ENCODE measurements around the gene SIGLEC1. TPM values are rescaled to one million over a fixed set of nuclear protein-coding genes. Genes with fewer than 3 reads are reported as not detected.

SIGLEC1 gene
- total RNA-seq, 1 experiment from 2014 or later: 0.17 TPM

GRCh38 chr20:3706774-3707507 lies 5.5 kb downstream of the SIGLEC1 start:
- intact Hi-C loops (cut with micrococcal nuclease): no loop called here
- no peaks in the 10 kb centered on the region for H3K9me3 ChIP-seq (ENCODE audit: control insufficient read depth in 1 of 2, insufficient read depth in 1 of 2, low read depth in 1 of 2, low read length in 2 of 2)
- no peaks in the 10 kb centered on the region for H3K27me3 ChIP-seq (ENCODE audit: insufficient read depth, low read length)
- CTCF ChIA-PET: interaction anchor here (1.6 kb wide), 1 partner anchor 12 kb away, joined by 7 read pairs; no protein-coding TSS in a partner anchor
- H3K4me2 ChIP-seq (ENCODE audit: low read length): no peak overlapping the region
- no peak overlapping the region for H3K9ac ChIP-seq (ENCODE audit: low read length)
- H2AFZ ChIP-seq (ENCODE audit: low read depth, low read length, poor library complexity, severe bottlenecking): no peak overlapping the region
- RAD21 ChIA-PET (ENCODE audit: low non-redundant PET in 1 of 2, low total read pairs in 2 of 2, uncharacterized antibody in 2 of 2, unreplicated experiment in 2 of 2): no interaction called here
- ATAC-seq: peak; percentile 61
- no peaks in the 10 kb centered on the region for H4K20me1 ChIP-seq (ENCODE audit: insufficient read depth)
- TF ChIP-seq ZNF274 (IDR thresholded peaks at IDR 0.05; ENCODE audit: low read depth, low read length): no peak
- no peak for TF ChIP-seq ATF3 (IDR thresholded peaks at IDR 0.05)
- no peak for TF ChIP-seq EZH2phosphoT487 (IDR thresholded peaks at IDR 0.05; ENCODE audit: borderline replicate concordance)
- TF ChIP-seq RAD21 (IDR thresholded peaks at IDR 0.05; ENCODE audit: low read depth): no peak
- no peak for TF ChIP-seq JUND (IDR thresholded peaks at IDR 0.05)
- TF ChIP-seq TCF7L2 (IDR thresholded peaks at IDR 0.05; ENCODE audit: borderline replicate concordance, extremely low read depth, insufficient read depth, insufficient read length): no peak
- TF ChIP-seq REST (IDR thresholded peaks at IDR 0.05; ENCODE audit: low read depth): no peak
- no peak for TF ChIP-seq FOSL1 (IDR thresholded peaks at IDR 0.05; ENCODE audit: low read depth)
- TF ChIP-seq POLR2A (IDR thresholded peaks at IDR 0.05; ENCODE audit: borderline replicate concordance, extremely low read depth, insufficient read depth, insufficient read length): no peak
- no peak for TF ChIP-seq CTCF (IDR thresholded peaks at IDR 0.05 in 2 of 3, conservative IDR thresholded peaks at IDR 0.05 in 1 of 3; ENCODE audit: borderline replicate concordance in 1 of 3, insufficient read depth in 1 of 3, low read depth in 2 of 3, low read length in 2 of 3)
- TF ChIP-seq EZH2 (IDR thresholded peaks at IDR 0.05): no peak
- no peak for TF ChIP-seq SP1 (IDR thresholded peaks at IDR 0.05; ENCODE audit: low read depth)
- TF ChIP-seq SRF (IDR thresholded peaks at IDR 0.05; ENCODE audit: low read depth): no peak
- no peak for TF ChIP-seq SIN3A (IDR thresholded peaks at IDR 0.05; ENCODE audit: low read depth)
- no peak for TF ChIP-seq MAX (IDR thresholded peaks at IDR 0.05)
- TF ChIP-seq ZBTB33 (IDR thresholded peaks at IDR 0.05; ENCODE audit: extremely low read depth, insufficient replicate concordance, low read length): no peak
- no peak for TF ChIP-seq ELF1 (IDR thresholded peaks at IDR 0.05; ENCODE audit: borderline replicate concordance, low read depth)
- TF ChIP-seq YY1 (IDR thresholded peaks at IDR 0.05; ENCODE audit: extremely low read depth, insufficient replicate concordance, low read depth, low read length): no peak
- H3K79me2 ChIP-seq (ENCODE audit: insufficient read depth, low read length): no peaks in the 10 kb centered on the region
- peaks cover 0 to 12% of the 10 kb centered on the region in 2 experiments; a peak in 3 of 4 replicates for H3K4me1 ChIP-seq (ENCODE audit: control insufficient read depth in 1 of 2, insufficient read depth in 2 of 2, low read length in 2 of 2)
- no peak for DNase-seq (ENCODE audit: low read depth, low spot score)
- POLR2A ChIA-PET: no interaction called here
- no TSS peak for BruUV-seq (replicated peaks)
- no peak overlapping the region for H3K27ac ChIP-seq (ENCODE audit: low read depth, low read length)
- no peaks in the 10 kb centered on the region for H3K9me2 ChIP-seq (ENCODE audit: insufficient read depth)
- H3K36me3 ChIP-seq (ENCODE audit: control insufficient read depth in 1 of 2, insufficient read depth in 2 of 2, low read length in 2 of 2): no peaks in the 10 kb centered on the region
- H3K4me3 ChIP-seq (replicated peaks in 1 of 2; ENCODE audit: low read depth in 1 of 2, low read length in 2 of 2): no peak overlapping the region
